ENCODE results near the gene ASRGL1. TPM values are rescaled to one million over a fixed set of nuclear protein-coding genes. Genes with fewer than 3 reads are reported as not detected.

ASRGL1 gene
- total RNA-seq, 2 experiments from 2014 or later = 9.2 to 10.2 TPM

DNA sequence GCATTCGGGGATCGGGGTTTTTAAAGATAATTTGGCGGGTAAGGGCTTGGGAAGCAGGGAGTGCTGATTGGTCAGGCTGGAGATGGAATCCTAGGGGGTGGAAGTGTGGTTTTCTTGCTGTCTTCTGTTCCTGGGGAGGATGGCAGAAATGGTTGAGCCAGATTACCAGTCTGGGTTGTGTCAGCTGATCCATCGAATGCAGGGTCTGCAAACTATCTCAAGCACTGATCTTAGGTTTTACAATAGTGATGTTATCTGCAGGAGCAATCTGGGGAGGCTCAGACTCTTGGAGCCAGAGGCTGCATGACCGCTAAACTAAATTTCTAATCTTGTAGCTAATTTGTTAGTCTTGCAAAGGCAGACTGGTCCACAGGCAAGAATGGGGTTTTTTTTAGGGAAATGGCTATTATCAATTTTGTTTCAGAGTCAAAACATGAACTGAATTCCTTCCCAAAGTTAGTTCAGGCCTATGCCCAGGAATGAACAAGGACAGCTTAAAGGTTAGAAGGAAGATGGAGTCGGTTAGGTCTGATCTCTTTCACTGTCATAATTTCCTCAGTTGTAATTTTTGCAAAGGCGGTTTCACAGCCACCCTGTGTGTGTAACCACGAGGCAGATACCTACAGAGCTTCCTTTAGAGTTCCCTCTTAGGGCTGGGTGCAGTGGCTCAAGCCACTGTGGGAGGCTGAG, 91.8 kb downstream of the ASRGL1 start:
- no TSS peak for BruUV-seq (replicated peaks)
- H3K9me3 ChIP-seq (ENCODE audit: low read length) = no peaks in the 10 kb centered on the region
- H3K36me3 ChIP-seq (ENCODE audit: insufficient read depth, low read length) = no peaks in the 10 kb centered on the region
- H4K20me1 ChIP-seq (ENCODE audit: insufficient read depth, low read length) = no peaks in the 10 kb centered on the region
- no peak overlapping the region for H3K4me3 ChIP-seq (ENCODE audit: low read depth, low read length, poor library complexity, severe bottlenecking)
- ChIA-PET CTCF (ENCODE audit: unreplicated experiment) (no interaction called here), POLR2A (no interaction called here)
- TF ChIP-seq, protein P1, sequence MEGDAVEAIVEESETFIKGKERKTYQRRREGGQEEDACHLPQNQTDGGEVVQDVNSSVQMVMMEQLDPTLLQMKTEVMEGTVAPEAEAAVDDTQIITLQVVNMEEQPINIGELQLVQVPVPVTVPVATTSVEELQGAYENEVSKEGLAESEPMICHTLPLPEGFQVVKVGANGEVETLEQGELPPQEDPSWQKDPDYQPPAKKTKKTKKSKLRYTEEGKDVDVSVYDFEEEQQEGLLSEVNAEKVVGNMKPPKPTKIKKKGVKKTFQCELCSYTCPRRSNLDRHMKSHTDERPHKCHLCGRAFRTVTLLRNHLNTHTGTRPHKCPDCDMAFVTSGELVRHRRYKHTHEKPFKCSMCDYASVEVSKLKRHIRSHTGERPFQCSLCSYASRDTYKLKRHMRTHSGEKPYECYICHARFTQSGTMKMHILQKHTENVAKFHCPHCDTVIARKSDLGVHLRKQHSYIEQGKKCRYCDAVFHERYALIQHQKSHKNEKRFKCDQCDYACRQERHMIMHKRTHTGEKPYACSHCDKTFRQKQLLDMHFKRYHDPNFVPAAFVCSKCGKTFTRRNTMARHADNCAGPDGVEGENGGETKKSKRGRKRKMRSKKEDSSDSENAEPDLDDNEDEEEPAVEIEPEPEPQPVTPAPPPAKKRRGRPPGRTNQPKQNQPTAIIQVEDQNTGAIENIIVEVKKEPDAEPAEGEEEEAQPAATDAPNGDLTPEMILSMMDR (conservative IDR thresholded peaks at IDR 0.05; ENCODE audit: low read length) = no peak
- TF ChIP-seq EZH2phosphoT487 (IDR thresholded peaks at IDR 0.05; ENCODE audit: borderline replicate concordance, low read depth, low read length) = no peak
- H2AFZ ChIP-seq (ENCODE audit: low read length) = no peak overlapping the region
- no peaks in the 10 kb centered on the region for H3K9me2 ChIP-seq (ENCODE audit: insufficient read depth, low read length)
- DNase-seq (ENCODE audit: low spot score) = no peak
- no peak overlapping the region for H3K4me2 ChIP-seq (ENCODE audit: low read length)
- no peak overlapping the region for H3K27ac ChIP-seq (ENCODE audit: low read depth, low read length, poor library complexity, severe bottlenecking)
- no peaks in the 10 kb centered on the region for H3K4me1 ChIP-seq (ENCODE audit: insufficient read depth, low read length, poor library complexity, severe bottlenecking)
- no peaks in the 10 kb centered on the region for H3K79me2 ChIP-seq (ENCODE audit: insufficient read depth, low read depth, low read length)
- intact Hi-C loops (cut with micrococcal nuclease; ENCODE audit: unreplicated experiment) = no loop called here

DNA sequence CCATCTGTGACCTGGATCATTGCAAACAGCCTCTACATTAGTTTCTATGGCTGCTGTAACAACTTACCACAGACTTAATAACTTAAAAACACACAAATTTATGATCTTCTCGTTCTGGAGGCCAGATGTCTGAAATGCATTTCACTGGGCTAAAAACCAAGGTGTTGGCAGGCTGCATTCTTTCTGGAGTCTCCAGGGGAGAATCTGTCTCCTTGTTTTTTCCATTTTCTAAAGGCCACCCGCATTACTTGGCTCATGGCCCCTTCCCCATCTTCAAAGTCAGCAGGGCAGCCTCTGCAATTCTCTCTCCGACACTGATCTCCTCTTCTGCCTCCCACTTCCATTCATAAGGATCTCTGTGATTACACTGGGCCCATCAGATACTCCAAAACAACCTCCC, 93.2 kb downstream of the ASRGL1 start:
- POLR2A ChIA-PET = no interaction called here
- no TSS peak for BruUV-seq (replicated peaks)
- H4K20me1 ChIP-seq (ENCODE audit: insufficient read depth, low read length) = no peaks in the 10 kb centered on the region
- H2AFZ ChIP-seq (ENCODE audit: low read length) = no peak overlapping the region
- H3K4me2 ChIP-seq (ENCODE audit: low read length) = no peak overlapping the region
- H3K4me1 ChIP-seq (ENCODE audit: insufficient read depth, low read length, poor library complexity, severe bottlenecking) = no peaks in the 10 kb centered on the region
- no peak for DNase-seq (ENCODE audit: low spot score)
- TF ChIP-seq EZH2phosphoT487 (IDR thresholded peaks at IDR 0.05; ENCODE audit: borderline replicate concordance, low read depth, low read length) = no peak
- TF ChIP-seq, protein P1 (conservative IDR thresholded peaks at IDR 0.05; ENCODE audit: low read length) = no peak
- no peaks in the 10 kb centered on the region for H3K36me3 ChIP-seq (ENCODE audit: insufficient read depth, low read length)
- H3K9me2 ChIP-seq (ENCODE audit: insufficient read depth, low read length) = no peaks in the 10 kb centered on the region
- intact Hi-C loops (cut with micrococcal nuclease; ENCODE audit: unreplicated experiment) = no loop called here
- no peak overlapping the region for H3K27ac ChIP-seq (ENCODE audit: low read depth, low read length, poor library complexity, severe bottlenecking)
- CTCF ChIA-PET (ENCODE audit: unreplicated experiment) = no interaction called here
- no peak overlapping the region for H3K4me3 ChIP-seq (ENCODE audit: low read depth, low read length, poor library complexity, severe bottlenecking)
- no peaks in the 10 kb centered on the region for H3K79me2 ChIP-seq (ENCODE audit: insufficient read depth, low read depth, low read length)
- H3K9me3 ChIP-seq (ENCODE audit: low read length) = no peaks in the 10 kb centered on the region

DNA sequence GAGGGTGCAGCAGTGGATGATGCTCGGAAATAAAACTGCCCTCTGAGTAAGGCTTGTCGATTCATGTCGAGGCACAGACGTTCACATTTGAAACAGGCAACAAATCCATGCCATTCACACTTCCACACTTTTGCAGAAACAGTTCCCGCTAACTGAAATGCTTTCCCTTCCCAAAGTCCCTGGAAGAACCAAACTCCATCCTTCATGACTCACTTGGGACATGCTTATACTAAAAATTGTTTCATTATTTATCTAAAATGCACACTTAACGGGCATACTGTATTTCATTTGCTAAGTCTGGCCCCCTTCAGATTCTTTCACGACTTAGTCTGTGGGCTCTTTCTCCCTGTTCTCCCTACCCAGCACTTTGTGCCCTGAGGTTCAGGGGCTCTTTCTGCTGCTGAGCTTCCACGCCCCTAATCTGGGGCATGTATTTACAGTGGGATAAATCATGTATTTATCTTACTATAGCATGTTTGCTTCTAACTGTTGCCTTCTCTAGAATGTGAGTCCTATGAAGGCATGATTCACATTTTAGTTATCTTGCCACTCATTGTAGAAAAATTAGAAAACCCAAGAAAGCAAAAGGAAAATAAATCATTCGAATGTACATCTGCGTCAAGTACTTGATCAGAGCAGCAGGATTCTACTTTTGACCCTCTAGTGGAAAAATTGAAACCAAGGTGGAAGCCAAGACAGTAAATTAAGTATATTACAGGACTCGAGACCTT, 94.1 kb downstream of the ASRGL1 start:
- ChIA-PET CTCF (ENCODE audit: unreplicated experiment) (no interaction called here), POLR2A (no interaction called here)
- Histone ChIP-seq H4K20me1 (ENCODE audit: insufficient read depth, low read length) (no peaks in the 10 kb centered on the region), H3K9me3 (ENCODE audit: low read length) (no peaks in the 10 kb centered on the region), H3K4me2 (ENCODE audit: low read length) (no peak overlapping the region), H3K4me1 (ENCODE audit: insufficient read depth, low read length, poor library complexity, severe bottlenecking) (no peaks in the 10 kb centered on the region), H3K79me2 (ENCODE audit: insufficient read depth, low read depth, low read length) (no peaks in the 10 kb centered on the region), H3K9me2 (ENCODE audit: insufficient read depth, low read length) (no peaks in the 10 kb centered on the region), H3K27ac (ENCODE audit: low read depth, low read length, poor library complexity, severe bottlenecking) (no peak overlapping the region), H2AFZ (ENCODE audit: low read length) (no peak overlapping the region), H3K36me3 (ENCODE audit: insufficient read depth, low read length) (no peaks in the 10 kb centered on the region), H3K4me3 (ENCODE audit: low read depth, low read length, poor library complexity, severe bottlenecking) (no peak overlapping the region)
- no peak for TF ChIP-seq EZH2phosphoT487 (IDR thresholded peaks at IDR 0.05; ENCODE audit: borderline replicate concordance, low read depth, low read length)
- TF ChIP-seq, protein P1 (conservative IDR thresholded peaks at IDR 0.05; ENCODE audit: low read length) = no peak
- no peak for DNase-seq (ENCODE audit: low spot score)
- intact Hi-C loops (cut with micrococcal nuclease; ENCODE audit: unreplicated experiment) = no loop called here
- BruUV-seq (replicated peaks) = no TSS peak

All from OCI-LY7 (cell line).